ENCODE data around the gene TMEM106C. TPM values are rescaled to one million over a fixed set of nuclear protein-coding genes. Genes with fewer than 3 reads are reported as not detected.

Gene TMEM106C
- total and polyA plus RNA-seq, 9 of the 15 experiments (the other 6 are each of a cell fraction or from before 2014, with no cell fraction given) = 37.6 to 183 (median 57.2) TPM

- H3K9ac ChIP-seq (ENCODE audit: insufficient read depth in 1 of 2, low read depth in 2 of 2, low read length in 2 of 2) = no peak overlapping the region
- H3K4me2 ChIP-seq (ENCODE audit: insufficient read depth, low read length) = no peak overlapping the region
- intact Hi-C loops (cut with micrococcal nuclease) = loop anchor here (5.0 kb wide), 1 partner anchor 214 kb away; no protein-coding TSS in a partner anchor
- H3K79me2 ChIP-seq (ENCODE audit: control insufficient read depth, insufficient read depth, low read length) = no peaks in the 10 kb centered on the region
- no peak overlapping the region for H3K27ac ChIP-seq (ENCODE audit: extremely low read depth, low read depth, low read length)
- DNase-seq (ENCODE audit: extremely low read depth in 1 of 4, low spot score in 3 of 4) (no peak), ATAC-seq (no peak), FAIRE-seq (no peak)
- no peaks in the 10 kb centered on the region; a peak in 1 of 5 replicates for H3K4me1 ChIP-seq (replicated peaks in 1 of 2; ENCODE audit: control insufficient read depth in 2 of 2, insufficient read depth in 2 of 2, low read length in 2 of 2)
- no peaks in the 10 kb centered on the region; the same call in 1 of the 2 replicates for H3K9me3 ChIP-seq (replicated peaks; ENCODE audit: control insufficient read depth, insufficient read depth, low read depth, low read length)
- H3K4me3 ChIP-seq = no peak overlapping the region
- ChIA-PET POLR2A (no interaction called here), CTCF (ENCODE audit: low intra/inter-chr PET ratio) (no interaction called here)
- no peaks in the 10 kb centered on the region for H3K9me1 ChIP-seq (ENCODE audit: control insufficient read depth, insufficient read depth, low read length)
- 11% methylated on average over 6 of the region's 6 CpGs for WGBS (ENCODE audit: insufficient coverage, low coverage, missing lambda C conversion rate)
- BruUV-seq (replicated peaks) = no TSS peak
- peaks cover 27 to 60% of the 10 kb centered on the region in 2 experiments for H3K27me3 ChIP-seq (ENCODE audit: control insufficient read depth in 2 of 2, insufficient read depth in 2 of 2, low read length in 2 of 2)
- in situ Hi-C loops (cut with MboI) = no loop called here
- peaks cover 5% of the 10 kb centered on the region; the same call in 1 of the 3 replicates for H3K36me3 ChIP-seq (ENCODE audit: control insufficient read depth, insufficient read depth, low read length)
- peaks cover 2% of the 10 kb centered on the region; the same call in 1 of the 2 replicates for H4K20me1 ChIP-seq (replicated peaks; ENCODE audit: control insufficient read depth, insufficient read depth, low read length)
- no peak overlapping the region for H2AFZ ChIP-seq (ENCODE audit: low read depth, low read length)
- TF ChIP-seq MITF (IDR thresholded peaks at IDR 0.05) (no peak), ZNF717 (CRISPR knock-in tag; IDR thresholded peaks at IDR 0.05) (no peak), WHSC1 (IDR thresholded peaks at IDR 0.05; ENCODE audit: low read length) (no peak), EHMT2 (IDR thresholded peaks at IDR 0.05) (no peak), CCNT2 (IDR thresholded peaks at IDR 0.05; ENCODE audit: borderline replicate concordance, extremely low read depth, insufficient read length, low read depth, low read length) (no peak), TCF15 (CRISPR knock-in tag; IDR thresholded peaks at IDR 0.05) (no peak), PATZ1 (CRISPR knock-in tag; IDR thresholded peaks at IDR 0.05; ENCODE audit: borderline replicate concordance) (no peak), E2F4 (CRISPR knock-in tag; IDR thresholded peaks at IDR 0.05; ENCODE audit: low read depth) (no peak)
These were observed 9.5 kb downstream of the TMEM106C start for GRCh38 chr12:47972895-47973294.
